ENCODE measurements around the gene GDE1.
A peak's percentile ranks its signal among the peaks of the same experiment; 100 is the strongest.

Gene GDE1

GRCh38 chr16:19505600-19506303 lies 16.1 kb downstream of the GDE1 start:
- Histone ChIP-seq H3K27ac (no peak overlapping the region), H3K4me3 (no peak overlapping the region)
- no peak for DNase-seq (ENCODE audit: low spot score)
- no peak for TF ChIP-seq CTCF (IDR thresholded peaks at IDR 0.05)

DNA sequence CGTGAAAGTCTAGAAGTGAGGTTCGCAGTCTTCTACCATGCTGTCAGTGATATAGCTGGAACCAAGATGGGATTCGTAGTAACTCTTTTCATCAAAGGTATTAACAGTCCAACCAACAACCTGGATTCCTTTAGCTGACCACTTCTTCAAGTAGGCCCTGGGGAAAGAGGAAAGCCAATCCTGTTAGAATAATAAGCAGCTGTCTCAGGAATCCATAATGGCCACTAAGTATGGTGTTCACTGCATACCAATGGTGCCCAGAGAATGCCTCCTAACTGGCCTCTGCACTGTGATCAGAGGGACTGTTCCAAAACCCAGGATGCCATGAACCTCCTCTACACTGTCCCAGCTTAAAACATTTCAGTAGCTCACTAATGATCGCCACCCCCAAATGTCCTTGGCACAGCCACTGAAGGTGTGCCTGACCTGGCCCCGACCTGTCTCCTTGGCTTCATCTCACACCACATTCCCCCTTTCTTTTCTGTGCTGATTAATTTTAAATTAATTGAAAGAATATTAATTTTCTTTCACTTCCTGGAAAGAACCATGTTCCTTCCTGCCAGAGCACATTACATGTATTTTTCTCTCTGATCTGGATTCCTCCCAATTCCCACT lies 18.3 kb downstream of the GDE1 start:
- no peak for TF ChIP-seq CTCF (IDR thresholded peaks at IDR 0.05)
- DNase-seq (ENCODE audit: low spot score) = no peak
- Histone ChIP-seq H3K27ac (no peak overlapping the region), H3K4me3 (no peak overlapping the region)

DNA sequence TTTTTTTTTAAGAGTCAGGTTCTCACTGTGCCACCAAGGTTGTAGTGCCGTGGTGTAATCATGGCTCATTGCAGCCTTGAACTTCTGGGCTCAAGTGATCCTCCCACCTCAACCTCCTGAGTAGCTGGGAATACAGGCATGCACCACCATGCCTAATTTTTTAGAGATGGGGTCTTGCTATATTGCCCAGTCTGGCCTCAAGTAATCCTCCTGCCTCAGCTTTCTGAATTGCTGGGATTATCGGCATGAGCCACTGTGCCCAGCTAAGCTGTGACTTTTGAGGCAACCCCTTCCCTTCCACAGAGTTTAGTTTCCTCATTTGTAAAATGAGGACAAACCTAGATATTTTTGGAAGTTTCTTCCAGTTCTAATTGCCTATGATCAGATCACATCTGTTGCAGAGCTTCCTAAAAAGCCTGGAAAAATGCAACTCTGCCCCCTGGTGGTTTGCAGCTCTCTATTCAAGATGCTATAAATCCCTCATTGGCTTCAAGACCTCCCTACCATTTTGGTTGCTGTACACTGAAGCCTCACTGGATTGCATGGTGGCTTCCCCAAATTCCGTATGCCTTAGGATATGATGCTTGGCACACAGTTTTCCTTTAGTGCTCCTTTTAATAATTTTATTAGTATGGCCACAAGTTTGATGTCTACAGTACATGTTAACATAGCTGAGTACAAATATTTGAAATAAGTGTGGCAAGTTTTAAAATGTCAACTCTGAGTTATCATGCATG lies 19.3 kb downstream of the GDE1 start:
- DNase-seq (ENCODE audit: low spot score) = no peak
- no peak overlapping the region for H3K4me3 ChIP-seq
- peak; percentile 56 for TF ChIP-seq CTCF (IDR thresholded peaks at IDR 0.05)
- H3K27ac ChIP-seq = no peak overlapping the region

DNA sequence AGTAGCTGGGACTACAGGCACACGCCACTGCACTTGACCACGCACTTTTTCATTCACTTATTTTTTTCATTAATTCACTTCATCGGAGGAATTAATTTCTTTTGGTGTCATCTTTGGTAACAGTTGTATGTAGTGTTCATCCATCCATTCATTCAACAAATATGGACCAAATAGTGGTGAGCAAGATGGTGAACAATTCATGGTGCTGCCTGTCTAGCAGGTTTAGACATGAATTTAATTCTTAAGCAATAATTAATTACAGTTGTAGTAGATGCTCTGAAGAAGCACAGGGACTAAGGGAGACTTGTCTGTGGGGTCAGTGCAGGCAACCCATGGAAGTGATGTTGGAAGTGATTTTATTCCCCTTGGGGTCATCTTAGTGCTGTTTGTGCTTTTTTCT lies 22.4 kb downstream of the GDE1 start:
- no peak overlapping the region for H3K27ac ChIP-seq
- DNase-seq (ENCODE audit: low spot score) = no peak
- no peak for TF ChIP-seq CTCF (IDR thresholded peaks at IDR 0.05)
- no peak overlapping the region for H3K4me3 ChIP-seq

GRCh38 chr16:19499006-19499405 lies 22.9 kb downstream of the GDE1 start:
- no peak for DNase-seq (ENCODE audit: low spot score)
- no peak overlapping the region for H3K27ac ChIP-seq
- H3K4me3 ChIP-seq = no peak overlapping the region
- no peak for TF ChIP-seq CTCF (IDR thresholded peaks at IDR 0.05)

GRCh38 chr16:19497176-19497575 lies 24.7 kb downstream of the GDE1 start:
- H3K4me3 ChIP-seq = no peak overlapping the region
- no peak overlapping the region for H3K27ac ChIP-seq
- DNase-seq (ENCODE audit: low spot score) = no peak
- TF ChIP-seq CTCF (IDR thresholded peaks at IDR 0.05) = no peak

Data from coronary artery (tissue), 2 donors.